HG03442 (cell line): ENCODE results near the gene PRKACB.
"Not testable (repeated sequence)": the region's sequence is repeated elsewhere in the genome, so short reads cannot be mapped to it uniquely, and the experiment has no call there.

Experiments used
- ATAC-seq: cut with Tn5 transposase; IDR thresholded peaks from one replicate; pipeline ENCODE4 v1.9.1; 2021; ENCODE audit warnings: mild to moderate bottlenecking, moderate library complexity; ENCODE audit not compliant: unreplicated experiment

Gene PRKACB

GRCh38 chr1:84214115-84214956 is 70.3 kb downstream of the PRKACB start:
- no peak for ATAC-seq

GRCh38 chr1:84217239-84217638 is 73.2 kb downstream of the PRKACB start:
- no peak for ATAC-seq

- no peak for ATAC-seq
Observed at GRCh38 chr1:84223751-84224432, 79.8 kb downstream of the PRKACB start.

- no peak for ATAC-seq
Observed at GRCh38 chr1:84224905-84225304, 80.8 kb downstream of the PRKACB start.

- ATAC-seq, result no peak
Observed at GRCh38 chr1:84225646-84226045, 81.6 kb downstream of the PRKACB start.

GRCh38 chr1:84232676-84233075 is 88.6 kb downstream of the PRKACB start:
- ATAC-seq, result not testable (repeated sequence)

- ATAC-seq, result no peak
Observed at GRCh38 chr1:84236256-84236655, 92.2 kb downstream of the PRKACB start.

GRCh38 chr1:84242641-84243040 is 98.6 kb downstream of the PRKACB start:
- no peak for ATAC-seq

GRCh38 chr1:84245563-84245962 is 101.5 kb downstream of the PRKACB start:
- no peak for ATAC-seq

- ATAC-seq, result no peak
Observed at GRCh38 chr1:84246213-84246612, 102.1 kb downstream of the PRKACB start.

GRCh38 chr1:84247425-84248220 is 103.6 kb downstream of the PRKACB start:
- ATAC-seq, result no peak

GRCh38 chr1:84250668-84251067 is 106.6 kb downstream of the PRKACB start:
- ATAC-seq, result no peak

- ATAC-seq, result no peak
Observed at GRCh38 chr1:84253036-84253435, 109.0 kb downstream of the PRKACB start.

- no peak for ATAC-seq
Observed at GRCh38 chr1:84253891-84254290, 109.8 kb downstream of the PRKACB start.

- no peak for ATAC-seq
Observed at GRCh38 chr1:84254703-84255238, 110.7 kb downstream of the PRKACB start.

- no peak for ATAC-seq
Observed at GRCh38 chr1:84255582-84255981, 111.5 kb downstream of the PRKACB start.

- ATAC-seq, result no peak
Observed at GRCh38 chr1:84257617-84258016, 113.5 kb downstream of the PRKACB start.

- ATAC-seq, result no peak
Observed at GRCh38 chr1:84259376-84259775, 115.3 kb downstream of the PRKACB start.

- ATAC-seq, result no peak
Observed at GRCh38 chr1:84259989-84260388, 115.9 kb downstream of the PRKACB start.

- ATAC-seq, result no peak
Observed at GRCh38 chr1:84260852-84261518, 116.9 kb downstream of the PRKACB start.

GRCh38 chr1:84264961-84265360 is 120.9 kb downstream of the PRKACB start:
- ATAC-seq, result no peak
